Measurements from ENCODE around the gene FAM124A. TPM values are rescaled to one million over a fixed set of nuclear protein-coding genes. Genes with fewer than 3 reads are reported as not detected.

Gene FAM124A
- total and polyA plus RNA-seq, 2 of the 8 experiments (the other 6 are each of a cell fraction or from before 2014, with no cell fraction given), result 40.7 to 49.9 TPM

DNA sequence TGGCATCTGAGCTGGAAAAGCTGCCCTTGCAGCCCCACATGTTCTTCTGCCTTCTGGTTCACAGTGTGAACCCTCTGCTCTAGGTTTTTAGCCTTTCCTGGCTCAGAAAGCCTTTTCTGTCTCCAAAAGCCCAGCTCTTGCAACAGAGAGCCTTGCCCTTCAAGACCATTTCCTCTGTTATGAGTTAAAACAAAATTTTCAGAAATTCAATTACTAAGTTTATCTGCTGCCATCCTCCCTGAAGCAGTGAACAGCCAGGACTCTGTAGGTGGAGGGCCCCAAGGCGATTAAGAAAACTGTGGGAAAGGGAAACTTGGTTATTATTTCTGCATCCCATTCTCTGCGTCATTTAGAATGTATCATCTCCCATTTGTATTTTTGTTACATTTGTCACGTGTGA, 18.8 kb downstream of the FAM124A start (continued):
- TF ChIP-seq KDM5A (IDR thresholded peaks at IDR 0.05; ENCODE audit: low read length) (no peak), POLR2A (IDR thresholded peaks at IDR 0.05; ENCODE audit: control extremely low read depth in 1 of 2, low read depth in 2 of 2, low read length in 2 of 2) (no peak), CTBP2 (IDR thresholded peaks at IDR 0.05; ENCODE audit: borderline replicate concordance, insufficient read depth, insufficient read length, low read length) (no peak)
- TF ChIP-seq, protein P1, sequence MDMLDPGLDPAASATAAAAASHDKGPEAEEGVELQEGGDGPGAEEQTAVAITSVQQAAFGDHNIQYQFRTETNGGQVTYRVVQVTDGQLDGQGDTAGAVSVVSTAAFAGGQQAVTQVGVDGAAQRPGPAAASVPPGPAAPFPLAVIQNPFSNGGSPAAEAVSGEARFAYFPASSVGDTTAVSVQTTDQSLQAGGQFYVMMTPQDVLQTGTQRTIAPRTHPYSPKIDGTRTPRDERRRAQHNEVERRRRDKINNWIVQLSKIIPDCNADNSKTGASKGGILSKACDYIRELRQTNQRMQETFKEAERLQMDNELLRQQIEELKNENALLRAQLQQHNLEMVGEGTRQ (IDR thresholded peaks at IDR 0.05; ENCODE audit: low read length), result no peak
- TF ChIP-seq, protein P2, sequence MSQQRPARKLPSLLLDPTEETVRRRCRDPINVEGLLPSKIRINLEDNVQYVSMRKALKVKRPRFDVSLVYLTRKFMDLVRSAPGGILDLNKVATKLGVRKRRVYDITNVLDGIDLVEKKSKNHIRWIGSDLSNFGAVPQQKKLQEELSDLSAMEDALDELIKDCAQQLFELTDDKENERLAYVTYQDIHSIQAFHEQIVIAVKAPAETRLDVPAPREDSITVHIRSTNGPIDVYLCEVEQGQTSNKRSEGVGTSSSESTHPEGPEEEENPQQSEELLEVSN (IDR thresholded peaks at IDR 0.05), result no peak

All from H1 (cell line).